Activated T-helper 1 cell treated with anti-CD3 and anti-CD28 coated beads, Interleukin-2, amount 50 U/mL, for 16 hours (primary cell): ENCODE data around the gene DIO1.
"Not testable (repeated sequence)": the region's sequence is repeated elsewhere in the genome, so short reads cannot be mapped to it uniquely, and the experiment has no call there.

ENCODE experiments used
- DNase-seq, 2 donors: peaks; one replicate each; pipeline ENCODE4 v3.0.0-alpha.2; 2020; ENCODE audit warnings: low read depth in 1 of 2, low spot score in 1 of 2

Gene DIO1

DNA sequence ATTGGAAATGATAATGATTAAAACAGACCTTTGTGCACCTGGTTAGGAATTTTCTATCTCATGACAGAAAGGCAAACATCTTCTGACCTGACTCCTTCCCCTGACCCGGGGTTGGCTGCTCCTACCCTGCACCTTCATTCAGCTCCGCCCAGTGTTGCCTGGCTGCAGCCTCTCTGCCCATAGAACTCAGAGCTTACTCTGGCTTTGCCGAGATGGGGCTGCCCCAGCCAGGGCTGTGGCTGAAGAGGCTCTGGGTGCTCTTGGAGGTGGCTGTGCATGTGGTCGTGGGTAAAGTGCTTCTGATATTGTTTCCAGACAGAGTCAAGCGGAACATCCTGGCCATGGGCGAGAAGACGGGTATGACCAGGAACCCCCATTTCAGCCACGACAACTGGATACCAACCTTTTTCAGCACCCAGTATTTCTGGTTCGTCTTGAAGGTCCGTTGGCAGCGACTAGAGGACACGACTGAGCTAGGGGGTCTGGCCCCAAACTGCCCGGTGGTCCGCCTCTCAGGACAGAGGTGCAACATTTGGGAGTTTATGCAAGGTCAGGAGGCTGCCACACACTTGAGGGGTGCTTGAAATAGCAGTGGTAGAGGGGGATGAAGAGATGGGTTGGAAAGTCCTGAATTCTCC, at the start of gene DIO1:
TSS of gene DIO1 (plus strand) at position 189 of the 638 bp plus-strand sequence. CDS start at position 213, 24 bp downstream.
- no peak for DNase-seq

DNA sequence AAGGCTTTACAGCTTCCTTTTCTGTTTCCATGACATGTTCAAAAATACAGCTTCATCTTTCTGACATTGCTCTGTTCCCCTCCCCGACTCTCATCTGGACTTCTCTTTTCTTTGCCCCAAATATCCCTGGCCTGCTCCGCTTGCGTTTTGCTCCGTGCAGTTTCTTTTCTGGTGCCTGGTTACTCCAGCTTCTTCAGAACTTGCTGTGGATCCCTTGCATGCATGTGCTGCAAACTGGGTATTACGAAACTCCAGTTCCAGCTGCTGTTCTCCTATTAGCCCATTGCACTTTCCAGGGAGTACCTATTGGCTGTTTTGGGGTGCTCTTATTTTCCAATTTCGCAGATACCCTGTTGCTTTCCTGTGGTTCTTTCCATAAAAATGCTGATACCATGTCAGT, 46.0 kb upstream of the DIO1 start:
- DNase-seq = no peak

DNA sequence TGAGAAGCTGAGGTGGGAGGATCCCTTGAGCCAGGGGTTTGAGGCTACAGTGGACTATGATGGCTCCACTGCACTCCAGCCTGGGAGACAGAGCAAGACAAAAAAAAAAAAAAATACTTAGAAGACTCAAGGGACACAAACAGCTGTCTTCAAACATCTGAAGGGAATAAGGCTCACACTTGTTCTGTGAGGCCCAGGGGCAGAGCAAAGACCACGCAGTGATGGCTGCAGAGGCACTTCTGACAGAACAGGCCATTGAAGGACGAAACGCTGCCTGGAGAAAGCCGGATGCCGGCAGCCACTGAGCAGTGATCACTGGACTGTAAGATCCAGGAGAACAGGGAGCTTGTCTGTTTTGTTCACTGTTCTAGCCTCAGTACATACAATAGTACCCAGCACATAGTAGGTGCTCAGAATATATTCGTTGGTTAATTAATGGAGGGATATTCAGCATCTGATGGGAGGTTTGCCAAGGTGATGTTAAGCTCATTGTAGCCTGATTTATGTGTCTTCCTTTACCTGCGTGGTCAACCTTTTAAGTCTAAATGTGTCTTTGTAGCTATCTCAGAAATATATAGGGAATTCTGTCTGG, 43.8 kb upstream of the DIO1 start:
- no peak for DNase-seq

DNA sequence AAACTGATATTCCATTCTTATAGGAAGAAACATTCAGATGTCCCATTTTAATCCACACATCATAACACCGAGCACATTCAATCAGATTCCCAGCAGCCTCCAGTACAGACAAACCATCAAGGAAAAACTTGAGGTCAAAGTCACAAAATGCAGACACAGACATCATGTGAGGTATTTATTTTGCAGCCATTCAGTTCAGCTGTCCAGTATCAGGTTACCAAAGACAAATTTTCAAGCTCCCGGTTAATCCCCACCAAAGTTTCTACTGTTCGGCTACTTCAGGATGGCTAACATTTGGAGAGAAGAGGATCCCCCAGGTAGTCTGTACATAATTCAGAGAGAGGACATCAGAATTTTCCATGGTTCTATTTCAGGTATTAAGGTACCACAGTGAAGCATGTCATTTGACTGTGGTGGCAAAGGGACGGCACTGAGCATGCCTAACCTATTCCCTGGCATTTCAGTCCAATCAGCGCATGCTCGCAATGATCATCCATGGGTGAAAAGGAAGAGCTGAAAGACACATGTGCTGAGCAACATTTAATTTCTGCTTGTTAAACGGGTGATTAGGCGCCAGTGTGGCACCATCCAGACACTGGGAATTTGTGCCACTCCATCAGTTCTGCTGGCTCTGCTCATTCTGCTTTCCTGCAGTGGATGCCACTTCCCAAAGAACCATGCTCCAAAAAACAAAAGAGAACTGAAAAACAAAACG, 42.3 kb upstream of the DIO1 start:
- DNase-seq = no peak

DNA sequence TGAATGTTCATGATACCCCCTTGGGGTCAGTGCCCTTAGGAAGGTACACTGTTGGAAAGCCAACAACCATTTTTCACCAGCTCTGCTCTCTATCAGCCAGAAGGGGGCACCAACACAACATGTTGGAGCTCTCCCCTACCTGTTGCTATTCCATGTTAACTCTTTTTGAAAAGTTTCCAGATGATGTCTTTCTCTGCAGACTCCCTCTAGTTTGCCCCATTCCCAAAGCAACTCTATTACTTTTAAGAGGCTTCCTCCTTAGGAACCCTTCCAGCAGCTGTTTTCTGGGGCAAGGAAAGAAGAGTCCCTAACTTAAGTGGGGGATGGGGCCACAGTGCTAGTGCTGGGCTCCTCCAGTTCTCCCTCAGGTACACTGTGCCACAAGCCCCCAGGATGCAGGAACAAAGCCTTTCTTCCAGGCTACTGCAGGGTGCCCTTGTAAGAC, 33.0 kb upstream of the DIO1 start:
- DNase-seq = peak in 1 of 2 donors; percentile 9

DNA sequence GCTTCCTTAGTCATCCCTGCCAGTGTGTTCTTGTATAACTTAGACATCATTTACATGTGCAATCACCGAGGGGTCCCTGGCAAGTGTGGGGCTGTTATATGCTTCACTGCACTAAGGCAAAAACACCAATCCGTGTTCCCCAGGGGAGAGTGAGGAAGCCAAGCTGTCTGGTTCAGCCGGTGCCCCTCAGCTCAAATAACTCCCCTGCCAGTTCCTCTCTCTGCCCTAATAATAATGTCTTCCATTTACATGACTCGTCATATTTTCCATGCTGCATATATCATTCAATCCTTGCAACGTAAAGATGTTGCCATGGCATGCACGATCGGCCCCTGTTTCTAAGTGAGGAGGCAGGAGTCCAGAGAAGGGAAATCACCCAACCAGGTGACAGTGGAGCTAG, 31.5 kb upstream of the DIO1 start:
- DNase-seq = no peak

DNA sequence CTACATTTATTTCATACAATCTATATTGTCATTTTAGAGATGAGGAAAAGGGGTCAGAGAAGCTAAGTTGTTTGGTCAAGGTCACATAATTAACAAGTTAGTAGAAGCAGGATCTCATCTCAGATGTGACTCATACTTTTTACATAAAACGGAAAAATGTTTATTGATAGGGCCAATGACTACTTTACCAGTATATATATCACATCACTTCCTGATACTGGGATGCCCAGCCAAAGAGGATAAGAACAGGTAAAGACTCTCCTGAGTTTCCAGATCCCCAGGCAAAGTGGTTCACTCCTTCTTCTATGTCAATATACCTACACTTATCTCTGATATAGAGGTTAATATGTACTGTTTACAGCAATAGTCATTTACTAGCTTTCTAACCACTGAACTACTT, 25.4 kb upstream of the DIO1 start:
- no peak for DNase-seq

DNA sequence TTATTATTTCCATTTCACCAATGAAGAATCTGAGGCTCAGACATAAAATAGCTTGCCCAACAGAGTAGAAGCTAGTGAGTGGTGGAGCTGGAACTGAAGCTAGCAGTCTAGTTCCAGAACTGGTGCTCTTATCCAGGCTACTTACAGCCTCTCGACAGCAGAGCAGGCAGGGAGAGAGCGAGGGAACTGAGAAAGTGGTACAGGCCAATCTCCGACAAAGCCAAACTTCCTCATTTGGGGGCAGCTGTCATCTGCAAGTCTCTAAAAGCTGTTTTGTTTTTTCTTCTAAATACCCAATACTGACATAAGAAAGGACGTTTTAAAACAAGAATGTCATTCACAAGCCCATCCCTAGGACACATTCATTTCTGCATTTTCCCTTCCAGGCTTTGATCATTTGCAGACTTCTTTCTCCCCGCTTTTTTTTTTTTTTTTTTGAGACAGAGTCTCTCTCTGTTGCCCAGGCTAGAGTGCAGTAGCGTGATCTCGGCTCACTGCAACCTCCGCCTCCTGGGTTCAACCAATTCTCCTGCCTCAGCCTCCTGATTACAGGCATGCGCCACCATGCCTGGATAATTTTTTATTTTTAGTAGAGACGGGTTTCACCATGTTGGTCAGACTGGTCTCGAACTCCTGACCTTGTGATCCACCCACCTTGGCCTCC, 24.4 kb upstream of the DIO1 start:
- DNase-seq = no peak

DNA sequence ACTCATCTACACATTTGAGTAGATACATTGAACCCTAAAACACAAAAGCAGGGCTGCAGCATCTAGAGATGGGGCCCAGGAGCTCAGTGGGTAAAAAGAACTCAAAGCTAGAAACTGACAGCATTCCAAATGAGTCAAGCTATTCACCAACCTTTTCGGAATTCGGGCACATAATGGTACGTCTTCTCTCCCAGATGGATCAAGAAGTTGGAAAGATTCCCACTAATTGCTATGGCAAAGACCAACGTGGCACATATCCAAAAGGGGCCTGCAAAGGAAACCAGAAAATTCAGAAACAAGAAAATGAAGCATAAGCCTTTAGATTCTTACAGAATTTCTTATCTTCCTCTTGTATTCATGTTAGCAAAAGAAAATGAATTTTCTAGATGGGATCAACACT, 22.8 kb upstream of the DIO1 start:
- DNase-seq = no peak

DNA sequence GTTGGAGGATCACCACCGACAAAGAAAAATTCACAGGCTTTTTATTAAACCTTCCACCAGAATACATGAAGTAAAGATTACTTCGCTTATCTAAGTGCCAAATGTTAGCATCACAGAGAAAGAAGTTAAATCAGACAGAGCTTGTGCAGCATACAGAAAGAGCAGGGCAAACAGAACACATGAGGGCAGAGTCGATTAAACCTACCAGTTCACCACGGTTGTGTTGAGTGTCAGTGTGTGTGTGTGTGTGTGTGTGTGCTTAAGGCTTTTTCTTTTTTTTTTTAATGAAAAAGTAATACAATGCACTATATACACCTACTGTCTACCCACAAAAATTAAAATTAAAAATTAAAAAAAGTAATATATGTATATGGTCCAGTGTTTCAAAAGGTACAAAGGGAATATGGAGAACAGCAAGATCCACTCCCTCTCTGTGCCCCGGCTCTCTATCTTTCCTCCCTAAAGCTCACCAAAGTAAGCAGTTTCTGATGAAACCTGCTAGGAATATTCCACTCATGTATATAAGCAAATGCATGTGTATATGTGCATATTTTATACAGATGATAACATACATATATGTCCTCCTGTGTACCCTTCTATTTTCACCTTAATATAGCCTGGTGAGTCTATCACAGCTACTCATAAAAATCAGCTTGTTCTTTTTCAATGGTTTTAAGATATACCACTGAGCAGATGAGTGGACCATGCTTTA, 22.1 kb upstream of the DIO1 start:
- no peak for DNase-seq

DNA sequence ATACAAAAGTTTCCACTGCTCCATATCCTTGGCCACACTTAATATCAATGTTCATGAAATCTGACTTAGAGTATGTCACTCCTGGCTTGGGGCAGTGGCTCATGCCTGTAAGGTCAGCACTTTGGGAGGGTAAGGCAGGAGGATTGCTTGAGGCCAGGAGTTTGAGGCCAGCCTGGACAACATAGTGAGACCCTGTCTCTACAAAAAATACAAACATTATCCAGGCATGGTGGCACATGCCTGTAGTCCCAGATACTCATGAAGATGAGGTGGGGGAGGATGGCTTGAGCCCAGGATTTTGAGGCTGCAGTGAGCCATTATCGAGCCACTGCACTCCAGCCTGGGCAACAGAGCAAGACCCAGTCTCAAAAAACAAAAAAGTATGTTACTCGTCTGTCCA, 18.8 kb upstream of the DIO1 start:
- DNase-seq = not testable (repeated sequence)

DNA sequence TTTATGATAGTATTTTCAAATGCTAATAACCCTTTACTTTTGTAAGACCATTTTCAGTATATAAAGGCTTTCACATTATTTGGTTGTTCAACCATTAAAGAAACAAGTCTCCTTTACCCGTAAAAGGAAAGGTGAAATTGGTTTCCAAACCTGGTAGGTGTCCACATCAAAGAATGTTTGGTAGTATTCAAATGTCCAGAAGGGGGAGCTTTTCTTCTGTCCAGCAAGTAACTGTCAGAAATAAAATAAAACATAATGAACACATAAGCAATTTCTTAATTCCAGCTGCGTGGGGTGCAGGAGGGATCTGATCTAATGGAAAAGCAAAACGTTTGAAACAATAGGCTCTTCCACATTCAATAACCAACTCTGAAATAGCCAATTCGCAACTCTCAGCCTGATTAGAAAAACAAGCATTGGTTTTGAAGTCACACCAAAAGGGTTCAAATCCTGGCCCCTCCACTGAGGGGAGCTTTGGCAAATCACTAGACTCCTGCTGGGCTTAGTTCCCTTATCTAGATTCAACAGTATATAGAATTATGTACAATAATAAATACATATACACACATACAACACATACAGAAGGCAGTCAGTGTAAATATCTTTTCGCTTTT, 15.4 kb upstream of the DIO1 start:
- DNase-seq = no peak

DNA sequence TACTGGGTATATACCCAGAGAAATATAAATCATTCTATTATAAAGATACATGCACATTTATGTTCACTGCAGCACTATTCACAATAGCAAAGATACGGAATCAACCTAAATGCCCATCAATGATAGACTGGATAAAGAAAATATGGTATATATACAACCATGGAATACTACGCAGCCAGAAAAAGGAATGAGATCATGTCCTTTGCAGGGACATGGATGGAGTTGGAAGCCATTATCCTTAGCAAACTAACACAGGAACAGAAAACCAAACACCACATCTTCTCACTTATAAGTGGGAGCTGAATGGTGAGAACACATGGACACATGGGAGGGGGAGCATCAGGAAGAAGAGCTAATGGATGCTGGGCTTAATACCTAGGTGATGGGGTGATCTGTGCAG, 12.1 kb upstream of the DIO1 start:
- not testable (repeated sequence) for DNase-seq

DNA sequence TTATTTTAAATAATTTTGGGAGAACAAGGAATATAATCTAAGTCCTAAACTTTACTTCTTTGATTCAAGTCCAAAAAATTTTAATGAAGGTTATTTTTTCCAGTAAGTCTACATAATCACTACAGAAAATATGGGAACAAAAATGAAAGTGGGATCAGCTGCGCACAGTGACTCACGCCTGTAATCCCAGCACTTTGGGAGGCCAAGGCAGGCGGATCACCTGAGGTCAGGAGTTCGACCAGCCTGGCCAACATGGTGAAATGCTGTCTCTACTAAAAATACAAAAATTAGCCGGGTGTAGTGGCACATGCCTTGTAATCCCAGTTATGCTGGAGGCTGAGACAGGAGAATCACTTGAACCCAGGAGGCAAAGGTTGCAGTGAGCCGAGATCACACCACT, 10.4 kb upstream of the DIO1 start:
- not testable (repeated sequence) for DNase-seq

DNA sequence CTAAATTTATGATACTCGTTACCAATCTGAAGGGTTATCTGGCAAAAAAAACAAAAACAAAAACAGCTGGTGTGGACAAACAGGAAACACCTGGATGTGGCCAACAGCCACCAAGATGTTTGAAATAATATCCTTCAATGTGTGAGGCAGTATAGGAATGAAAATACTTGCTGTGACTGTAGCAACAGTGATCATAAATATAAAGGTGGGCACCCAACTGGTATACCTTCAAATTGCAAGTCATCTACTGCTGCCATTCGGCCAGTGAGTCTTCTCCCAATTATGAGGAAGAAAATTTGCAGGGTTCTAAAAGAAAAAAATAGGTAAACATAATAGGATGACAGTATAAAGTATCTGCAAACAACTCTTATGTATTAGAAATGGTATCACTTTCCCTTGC, 5.3 kb upstream of the DIO1 start:
- no peak for DNase-seq

DNA sequence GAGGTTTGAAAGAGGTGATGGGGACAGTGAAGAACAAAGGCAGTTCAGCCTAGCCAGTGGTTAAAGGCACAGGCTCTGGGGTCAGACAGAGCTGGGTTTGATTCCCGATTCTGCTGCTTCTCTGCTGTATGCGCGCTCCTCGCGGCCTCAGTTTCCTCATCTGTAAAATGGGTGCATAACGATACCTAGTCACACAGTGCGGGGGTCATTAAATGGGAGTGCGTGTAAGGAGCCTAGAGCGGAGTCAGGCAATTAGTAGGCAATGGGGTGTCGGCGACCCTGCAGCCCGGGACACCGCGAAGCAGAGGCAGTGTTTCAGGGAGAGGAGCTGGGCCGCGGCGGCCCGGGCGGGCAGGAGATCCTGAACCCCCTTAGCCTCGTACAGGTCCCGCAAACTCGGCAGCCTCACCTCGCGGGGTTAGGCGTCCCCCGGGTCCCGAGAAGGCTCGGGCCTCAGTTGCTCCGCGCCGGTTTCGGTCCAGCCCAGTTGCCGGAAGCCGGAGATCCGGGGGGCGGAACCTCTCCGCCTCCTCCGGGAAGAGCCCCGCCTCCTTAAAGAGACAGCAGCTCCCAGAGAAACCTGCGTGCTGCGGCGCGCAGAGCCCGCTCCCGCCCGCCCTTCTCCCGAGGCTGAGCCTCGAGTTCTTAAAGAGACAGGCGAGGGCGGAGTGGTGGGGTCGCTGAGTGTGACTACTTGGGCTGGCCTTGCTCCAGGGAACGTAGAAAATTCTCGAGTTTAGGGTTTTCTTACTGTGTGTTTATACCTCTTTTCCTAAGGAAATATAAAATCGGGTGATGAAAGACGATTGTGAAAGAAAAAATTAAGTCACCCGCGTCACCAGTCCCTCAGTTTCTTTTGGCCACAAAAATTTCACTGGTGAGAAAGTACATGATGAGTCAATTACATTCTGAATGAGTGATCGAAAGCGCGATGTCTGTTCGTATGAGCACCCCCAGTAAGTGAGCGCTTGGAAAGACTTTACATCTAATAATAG, 4.4 kb upstream of the DIO1 start, which contains the start of gene YIPF1:
TSS of gene YIPF1 (minus strand) at position 494 of the 995 bp plus-strand sequence. CDS start 860 bp downstream, outside the sequence.
- DNase-seq = peak; percentile 70 to 79

DNA sequence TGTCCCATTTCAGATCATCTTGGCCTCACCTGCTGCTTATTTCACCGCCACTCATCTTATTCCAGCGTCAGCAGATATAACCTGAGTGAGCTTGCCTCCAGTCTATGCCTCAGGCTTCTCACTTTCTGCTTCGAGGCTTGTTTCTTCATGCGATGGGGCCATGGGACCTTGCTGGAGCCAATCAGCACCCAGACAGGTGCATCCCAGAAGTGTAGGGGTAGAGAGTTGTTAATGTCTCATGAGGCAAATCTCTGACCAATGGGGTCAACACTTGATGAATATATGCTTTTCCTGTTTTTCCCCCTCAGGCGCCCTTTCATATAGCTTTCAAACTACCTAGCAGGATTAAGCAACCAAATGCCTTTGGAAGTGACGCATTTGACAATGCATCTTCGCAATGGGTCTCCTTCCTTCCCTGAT, 3.5 kb upstream of the DIO1 start:
- DNase-seq = no peak

DNA sequence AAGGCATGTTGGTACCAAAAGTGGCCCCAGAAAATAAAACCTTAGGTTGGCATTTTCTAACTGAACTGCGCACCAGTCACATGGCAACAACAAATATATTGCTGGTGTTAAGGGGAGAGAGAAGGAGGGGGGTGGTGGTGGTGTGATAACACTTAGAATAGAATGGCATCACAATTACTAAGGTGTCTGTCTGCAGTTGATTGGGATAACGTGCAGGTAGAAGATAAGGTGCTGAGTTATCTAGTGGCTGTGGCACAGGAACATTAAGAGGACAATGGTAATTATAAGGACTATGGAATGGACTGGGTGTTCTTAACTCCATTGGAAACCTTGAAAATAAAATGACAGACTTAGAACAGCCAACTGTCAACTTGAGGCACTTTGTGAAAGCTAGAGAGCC, 3.0 kb upstream of the DIO1 start:
- DNase-seq = no peak

DNA sequence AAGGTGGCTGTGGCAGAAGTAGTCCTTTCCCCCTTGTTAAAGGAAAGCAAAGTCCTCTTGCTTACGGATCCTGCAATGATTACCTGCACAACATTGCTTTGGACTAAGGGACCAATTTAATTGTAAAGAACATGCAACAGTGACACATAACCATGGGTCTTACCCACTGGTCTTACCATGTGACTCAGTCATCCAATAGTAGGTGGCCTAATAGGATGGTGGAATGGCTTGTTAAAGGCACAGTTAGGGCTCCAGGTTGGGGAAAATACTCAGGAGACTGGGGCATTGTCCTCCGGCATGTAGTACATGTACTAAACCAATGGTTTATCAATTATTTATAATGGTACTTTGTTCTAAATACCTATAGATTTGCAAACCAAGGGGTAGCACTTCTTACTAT, 2.3 kb upstream of the DIO1 start:
- no peak for DNase-seq

DNA sequence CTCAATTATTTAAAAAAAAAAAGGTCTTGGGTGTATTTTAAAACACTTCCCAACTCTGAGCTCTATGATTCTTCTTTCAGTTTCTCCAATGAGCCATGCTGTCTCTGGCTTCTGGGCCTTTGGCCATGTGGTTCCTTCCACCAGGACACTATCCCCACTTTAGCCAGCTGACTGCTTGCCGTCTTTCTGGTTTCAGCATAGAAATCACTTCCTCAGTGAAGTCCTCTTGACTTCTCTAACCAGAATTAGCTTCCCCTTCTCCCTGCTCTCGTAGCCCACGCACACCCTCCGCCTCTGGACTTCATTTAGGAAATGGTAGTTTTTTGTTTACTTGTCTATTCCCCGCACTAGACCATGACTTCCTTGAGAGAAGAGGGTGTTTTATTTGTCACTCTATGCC, 1.1 kb upstream of the DIO1 start:
- DNase-seq = no peak
